Activated CD4-positive, alpha-beta T cell treated with anti-CD3 and anti-CD28 coated beads, Interleukin-2, amount 50 U/mL, for 4 hours (primary cell): ENCODE results near the gene CD37.

ENCODE experiments used
- DNase-seq, 2 experiments: peaks; one replicate each; pipeline ENCODE4 v3.0.0-alpha.2; 2020

The CD37 gene

DNA sequence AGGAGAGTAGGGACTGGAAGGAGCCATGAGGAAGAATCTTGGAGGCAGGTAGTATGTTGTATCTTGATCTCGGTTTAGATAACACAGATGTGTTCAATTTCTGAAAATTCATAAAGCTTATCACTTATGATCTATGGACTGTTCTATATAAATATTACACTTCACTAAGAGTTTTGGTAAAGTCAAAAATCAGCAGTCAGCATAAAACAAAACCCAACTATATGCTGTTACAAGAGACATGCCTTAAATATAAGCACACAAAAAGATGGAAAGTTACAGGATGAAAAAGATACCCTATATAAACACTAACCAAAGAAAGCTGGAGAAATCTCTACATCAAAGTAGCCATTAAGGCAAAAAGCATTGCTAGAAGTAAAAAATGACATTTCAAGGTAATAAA lies 48.4 kb downstream of the CD37 start:
- no peak for DNase-seq

DNA sequence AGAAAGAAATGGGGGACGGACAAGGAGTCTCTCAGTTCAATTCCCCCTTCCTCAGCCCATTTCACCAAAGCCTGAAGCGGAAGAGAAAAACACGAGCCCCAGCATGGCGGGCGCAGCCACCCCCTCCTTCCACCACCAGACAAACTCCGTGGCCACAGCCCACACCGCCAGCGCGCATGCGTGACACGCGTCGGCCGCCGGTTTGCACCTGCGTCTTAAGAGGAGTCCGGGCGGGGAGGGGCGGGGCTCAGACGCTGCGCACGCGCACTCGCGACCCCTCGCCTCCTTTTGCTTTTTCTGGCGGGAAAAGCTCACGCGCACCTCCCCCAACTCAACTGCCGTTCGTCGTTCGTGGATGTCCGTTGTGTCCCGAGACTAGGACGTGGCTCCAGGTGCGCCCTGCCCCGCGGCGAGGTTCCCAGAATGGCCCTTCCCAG lies 52.7 kb downstream of the CD37 start, which contains the start of gene KASH5:
Gene KASH5, plus strand, starts transcription at position 314 of the 437 bp plus-strand sequence. CDS start 2,635 bp downstream, outside the sequence.
- DNase-seq = peak; percentile 69 to 77

GRCh38 chr19:49389406-49389805 lies 54.2 kb downstream of the CD37 start:
- no peak for DNase-seq
